PC-3 (cell line): ENCODE measurements around the gene SLC22A6.

Experiments
- EZH2 ChIP-seq: fragments of 300-600 bp; sonication (generic); IDR thresholded peaks from one replicate; pipeline ENCODE4 v1.6.1; 2017; ENCODE audit warnings: antibody characterized with exemption, mild to moderate bottlenecking, low read length; ENCODE audit not compliant: unreplicated experiment
- EZH2phosphoT487 ChIP-seq: fragments of 300-600 bp; sonication (generic); IDR thresholded peaks from 2 replicates; pipeline ENCODE4 v1.6.1; 2018; ENCODE audit warnings: mild to moderate bottlenecking, antibody characterized with exemption, low read length, borderline replicate concordance
- TF ChIP-seq, protein P1 (sequence below): fragments of 300-600 bp; sonication (generic); conservative IDR thresholded peaks from 2 replicates; pipeline ENCODE4 v1.5.1; 2017; ENCODE audit warnings: antibody characterized with exemption, low read depth, mild to moderate bottlenecking, low read length

DNA sequence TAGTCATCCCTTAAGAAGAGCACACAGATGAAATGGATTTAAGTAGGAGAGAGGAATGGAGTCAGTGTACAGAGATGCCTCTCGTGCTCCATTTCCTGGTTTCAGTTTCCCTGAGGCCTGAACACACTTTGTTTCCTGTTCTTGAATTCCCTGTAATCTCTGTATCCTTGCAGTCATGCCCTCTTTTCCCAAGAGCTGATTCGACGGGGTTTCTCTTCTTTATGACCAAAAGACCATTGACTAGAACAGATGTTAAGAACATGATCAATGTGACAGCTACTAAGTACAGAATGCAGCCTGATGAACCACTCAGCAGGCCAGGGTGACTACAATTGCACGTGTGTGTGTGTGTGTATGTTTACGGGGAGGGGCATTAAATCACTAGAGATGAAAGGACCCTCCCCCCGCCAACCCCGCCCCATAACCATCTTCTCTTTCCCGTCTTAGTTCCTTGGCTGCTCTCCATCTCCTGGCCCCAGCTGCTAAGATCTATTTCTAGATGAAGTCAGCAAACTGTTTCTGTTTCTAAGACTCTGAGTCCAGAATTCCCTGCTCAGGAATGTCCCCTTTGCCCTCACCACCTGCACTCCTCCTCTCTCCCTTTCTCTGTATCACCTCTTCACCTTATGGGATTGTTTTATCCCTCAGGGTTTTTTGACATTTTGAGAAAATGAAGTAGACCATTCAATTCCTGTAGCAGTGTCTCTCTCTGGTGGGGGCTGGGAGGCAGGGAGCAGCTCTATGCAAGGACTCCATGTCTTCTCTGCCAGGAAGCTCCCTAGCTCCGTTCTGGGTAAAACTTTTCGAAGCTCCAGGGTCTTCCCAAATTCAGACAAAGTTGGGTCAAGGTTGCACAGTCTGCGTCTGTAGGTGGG lies 26.0 kb downstream of the SLC22A6 start:
- TF ChIP-seq, protein P1, sequence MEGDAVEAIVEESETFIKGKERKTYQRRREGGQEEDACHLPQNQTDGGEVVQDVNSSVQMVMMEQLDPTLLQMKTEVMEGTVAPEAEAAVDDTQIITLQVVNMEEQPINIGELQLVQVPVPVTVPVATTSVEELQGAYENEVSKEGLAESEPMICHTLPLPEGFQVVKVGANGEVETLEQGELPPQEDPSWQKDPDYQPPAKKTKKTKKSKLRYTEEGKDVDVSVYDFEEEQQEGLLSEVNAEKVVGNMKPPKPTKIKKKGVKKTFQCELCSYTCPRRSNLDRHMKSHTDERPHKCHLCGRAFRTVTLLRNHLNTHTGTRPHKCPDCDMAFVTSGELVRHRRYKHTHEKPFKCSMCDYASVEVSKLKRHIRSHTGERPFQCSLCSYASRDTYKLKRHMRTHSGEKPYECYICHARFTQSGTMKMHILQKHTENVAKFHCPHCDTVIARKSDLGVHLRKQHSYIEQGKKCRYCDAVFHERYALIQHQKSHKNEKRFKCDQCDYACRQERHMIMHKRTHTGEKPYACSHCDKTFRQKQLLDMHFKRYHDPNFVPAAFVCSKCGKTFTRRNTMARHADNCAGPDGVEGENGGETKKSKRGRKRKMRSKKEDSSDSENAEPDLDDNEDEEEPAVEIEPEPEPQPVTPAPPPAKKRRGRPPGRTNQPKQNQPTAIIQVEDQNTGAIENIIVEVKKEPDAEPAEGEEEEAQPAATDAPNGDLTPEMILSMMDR: no peak
- no peak for TF ChIP-seq EZH2phosphoT487
- no peak for TF ChIP-seq EZH2
